Sigmoid colon (tissue), 4 donors: ENCODE measurements around the gene EPHA1.

Experiments
- EP300 ChIP-seq, 4 donors: sonication (generic); formaldehyde crosslinking; IDR thresholded peaks; one replicate each; pipeline ENCODE4 v1.6.1; 2017; ENCODE audit warnings: antibody characterized with exemption in 4 of 4
- POLR2A ChIP-seq, 2 donors: fragments of 450-650 bp; IDR thresholded peaks; one replicate each; pipeline ENCODE4 v1.6.1; 2016; ENCODE audit warnings: antibody characterized with exemption in 2 of 2, mild to moderate bottlenecking in 2 of 2, moderate library complexity in 2 of 2
- TF ChIP-seq, protein P1 (sequence below), 4 experiments: fragments of 450-650 bp in 3 of 4; fragments of 200-600 bp in 1 of 4; IDR thresholded peaks; one replicate each; pipeline ENCODE4 v1.5.1; 2016 to 2019; ENCODE audit warnings: antibody characterized with exemption in 4 of 4, mild to moderate bottlenecking in 3 of 4, moderate library complexity in 2 of 4

- no peak for TF ChIP-seq POLR2A (IDR thresholded peaks at IDR 0.05)
- TF ChIP-seq, protein P1, sequence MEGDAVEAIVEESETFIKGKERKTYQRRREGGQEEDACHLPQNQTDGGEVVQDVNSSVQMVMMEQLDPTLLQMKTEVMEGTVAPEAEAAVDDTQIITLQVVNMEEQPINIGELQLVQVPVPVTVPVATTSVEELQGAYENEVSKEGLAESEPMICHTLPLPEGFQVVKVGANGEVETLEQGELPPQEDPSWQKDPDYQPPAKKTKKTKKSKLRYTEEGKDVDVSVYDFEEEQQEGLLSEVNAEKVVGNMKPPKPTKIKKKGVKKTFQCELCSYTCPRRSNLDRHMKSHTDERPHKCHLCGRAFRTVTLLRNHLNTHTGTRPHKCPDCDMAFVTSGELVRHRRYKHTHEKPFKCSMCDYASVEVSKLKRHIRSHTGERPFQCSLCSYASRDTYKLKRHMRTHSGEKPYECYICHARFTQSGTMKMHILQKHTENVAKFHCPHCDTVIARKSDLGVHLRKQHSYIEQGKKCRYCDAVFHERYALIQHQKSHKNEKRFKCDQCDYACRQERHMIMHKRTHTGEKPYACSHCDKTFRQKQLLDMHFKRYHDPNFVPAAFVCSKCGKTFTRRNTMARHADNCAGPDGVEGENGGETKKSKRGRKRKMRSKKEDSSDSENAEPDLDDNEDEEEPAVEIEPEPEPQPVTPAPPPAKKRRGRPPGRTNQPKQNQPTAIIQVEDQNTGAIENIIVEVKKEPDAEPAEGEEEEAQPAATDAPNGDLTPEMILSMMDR (IDR thresholded peaks at IDR 0.05), result no peak
- no peak for TF ChIP-seq EP300 (IDR thresholded peaks at IDR 0.05)
Measured at GRCh38 chr7:143382791-143383641, 25.6 kb downstream of the EPHA1 start.
